Measurements from ENCODE around the gene TSACC.

TSACC gene

GRCh38 chr1:156359249-156359648, 20.9 kb downstream of the TSACC start:
- no peaks in the 10 kb centered on the region for H3K4me1 ChIP-seq (ENCODE audit: insufficient read depth, insufficient read length)
- no peak overlapping the region for H3K4me3 ChIP-seq (ENCODE audit: insufficient read length, low read depth)
- DNase-seq (ENCODE audit: low read depth, low spot score) = no peak
- H3K36me3 ChIP-seq (ENCODE audit: insufficient read depth, insufficient read length, low read length) = no peaks in the 10 kb centered on the region
- peaks cover 7% of the 10 kb centered on the region for H3K27me3 ChIP-seq (ENCODE audit: insufficient read depth, insufficient read length)
- no peak overlapping the region for H3K9ac ChIP-seq (ENCODE audit: insufficient read length, low read depth)
- TF ChIP-seq YY1 (IDR thresholded peaks at IDR 0.05; ENCODE audit: insufficient read depth, insufficient read length) (no peak), SUZ12 (IDR thresholded peaks at IDR 0.05; ENCODE audit: extremely low read depth, insufficient read depth, insufficient read length) (no peak), ZNF274 (IDR thresholded peaks at IDR 0.05; ENCODE audit: low read depth, low read length) (no peak)
- H3K9me3 ChIP-seq (ENCODE audit: insufficient read depth, low read length) = no peaks in the 10 kb centered on the region; the same call in 1 of the 2 replicates

- H3K27me3 ChIP-seq (ENCODE audit: insufficient read depth, insufficient read length) = peaks cover 7% of the 10 kb centered on the region
- no peaks in the 10 kb centered on the region for H3K4me1 ChIP-seq (ENCODE audit: insufficient read depth, insufficient read length)
- no peak overlapping the region for H3K4me3 ChIP-seq (ENCODE audit: insufficient read length, low read depth)
- H3K36me3 ChIP-seq (ENCODE audit: insufficient read depth, insufficient read length, low read length) = no peaks in the 10 kb centered on the region
- TF ChIP-seq ZNF274 (IDR thresholded peaks at IDR 0.05; ENCODE audit: low read depth, low read length) = no peak
- TF ChIP-seq SUZ12 (IDR thresholded peaks at IDR 0.05; ENCODE audit: extremely low read depth, insufficient read depth, insufficient read length) = no peak
- no peak for TF ChIP-seq YY1 (IDR thresholded peaks at IDR 0.05; ENCODE audit: insufficient read depth, insufficient read length)
- H3K9me3 ChIP-seq (ENCODE audit: insufficient read depth, low read length) = no peaks in the 10 kb centered on the region; the same call in 1 of the 2 replicates
- DNase-seq (ENCODE audit: low read depth, low spot score) = peak; percentile 46
- H3K9ac ChIP-seq (ENCODE audit: insufficient read length, low read depth) = no peak overlapping the region
These were observed 21.6 kb downstream of the TSACC start for GRCh38 chr1:156359973-156360372.

- DNase-seq (ENCODE audit: low read depth, low spot score) = no peak
- no peak for TF ChIP-seq ZNF274 (IDR thresholded peaks at IDR 0.05; ENCODE audit: low read depth, low read length)
- H3K36me3 ChIP-seq (ENCODE audit: insufficient read depth, insufficient read length, low read length) = no peaks in the 10 kb centered on the region
- no peaks in the 10 kb centered on the region for H3K9me3 ChIP-seq (ENCODE audit: insufficient read depth, low read length)
- no peak overlapping the region for H3K4me3 ChIP-seq (ENCODE audit: insufficient read length, low read depth)
- H3K4me1 ChIP-seq (ENCODE audit: insufficient read depth, insufficient read length) = no peaks in the 10 kb centered on the region
- H3K9ac ChIP-seq (ENCODE audit: insufficient read length, low read depth) = no peak overlapping the region
- peaks cover 7% of the 10 kb centered on the region for H3K27me3 ChIP-seq (ENCODE audit: insufficient read depth, insufficient read length)
These were observed 22.2 kb downstream of the TSACC start for GRCh38 chr1:156360534-156360933.

GRCh38 chr1:156365754-156366153, 27.4 kb downstream of the TSACC start:
- H3K4me1 ChIP-seq (ENCODE audit: insufficient read depth, insufficient read length) = peaks cover 15% of the 10 kb centered on the region
- no peak overlapping the region for H3K4me3 ChIP-seq (ENCODE audit: insufficient read length, low read depth)
- no peak for DNase-seq (ENCODE audit: low read depth, low spot score)
- no peak for TF ChIP-seq ZNF274 (IDR thresholded peaks at IDR 0.05; ENCODE audit: low read depth, low read length)
- no peak for TF ChIP-seq YY1 (IDR thresholded peaks at IDR 0.05; ENCODE audit: insufficient read depth, insufficient read length)
- no peak for TF ChIP-seq SUZ12 (IDR thresholded peaks at IDR 0.05; ENCODE audit: extremely low read depth, insufficient read depth, insufficient read length)
- H3K9me3 ChIP-seq (ENCODE audit: insufficient read depth, low read length) = no peaks in the 10 kb centered on the region
- no peaks in the 10 kb centered on the region for H3K36me3 ChIP-seq (ENCODE audit: insufficient read depth, insufficient read length, low read length)
- peaks cover 7% of the 10 kb centered on the region for H3K27me3 ChIP-seq (ENCODE audit: insufficient read depth, insufficient read length)
- no peak overlapping the region for H3K9ac ChIP-seq (ENCODE audit: insufficient read length, low read depth)

- no peaks in the 10 kb centered on the region for H3K9me3 ChIP-seq (ENCODE audit: insufficient read depth, low read length)
- H3K4me3 ChIP-seq (ENCODE audit: insufficient read length, low read depth) = no peak overlapping the region
- H3K36me3 ChIP-seq (ENCODE audit: insufficient read depth, insufficient read length, low read length) = no peaks in the 10 kb centered on the region
- no peak for TF ChIP-seq SUZ12 (IDR thresholded peaks at IDR 0.05; ENCODE audit: extremely low read depth, insufficient read depth, insufficient read length)
- TF ChIP-seq ZNF274 (IDR thresholded peaks at IDR 0.05; ENCODE audit: low read depth, low read length) = no peak
- TF ChIP-seq YY1 (IDR thresholded peaks at IDR 0.05; ENCODE audit: insufficient read depth, insufficient read length) = no peak
- H3K27me3 ChIP-seq (ENCODE audit: insufficient read depth, insufficient read length) = peaks cover 7% of the 10 kb centered on the region
- H3K9ac ChIP-seq (ENCODE audit: insufficient read length, low read depth) = no peak overlapping the region
- H3K4me1 ChIP-seq (ENCODE audit: insufficient read depth, insufficient read length) = peaks cover 15% of the 10 kb centered on the region
- DNase-seq (ENCODE audit: low read depth, low spot score) = no peak
These were observed 28.2 kb downstream of the TSACC start for GRCh38 chr1:156366378-156367166.

GRCh38 chr1:156367383-156368156, 29.2 kb downstream of the TSACC start:
- no peak overlapping the region for H3K4me3 ChIP-seq (ENCODE audit: insufficient read length, low read depth)
- H3K4me1 ChIP-seq (ENCODE audit: insufficient read depth, insufficient read length) = peaks cover 20% of the 10 kb centered on the region
- peaks cover 7% of the 10 kb centered on the region for H3K27me3 ChIP-seq (ENCODE audit: insufficient read depth, insufficient read length)
- no peak overlapping the region for H3K9ac ChIP-seq (ENCODE audit: insufficient read length, low read depth)
- DNase-seq (ENCODE audit: low read depth, low spot score) = no peak
- no peaks in the 10 kb centered on the region for H3K36me3 ChIP-seq (ENCODE audit: insufficient read depth, insufficient read length, low read length)
- no peaks in the 10 kb centered on the region for H3K9me3 ChIP-seq (ENCODE audit: insufficient read depth, low read length)
- TF ChIP-seq YY1 (IDR thresholded peaks at IDR 0.05; ENCODE audit: insufficient read depth, insufficient read length) = no peak
- no peak for TF ChIP-seq ZNF274 (IDR thresholded peaks at IDR 0.05; ENCODE audit: low read depth, low read length)
- TF ChIP-seq SUZ12 (IDR thresholded peaks at IDR 0.05; ENCODE audit: extremely low read depth, insufficient read depth, insufficient read length) = no peak

GRCh38 chr1:156368157-156368658, 29.9 kb downstream of the TSACC start:
- no peak overlapping the region for H3K4me3 ChIP-seq (ENCODE audit: insufficient read length, low read depth)

More at GRCh38 chr1:156368157-156368658, 29.9 kb downstream of the TSACC start:
- H3K4me1 ChIP-seq (ENCODE audit: insufficient read depth, insufficient read length) = peaks cover 20% of the 10 kb centered on the region
- H3K36me3 ChIP-seq (ENCODE audit: insufficient read depth, insufficient read length, low read length) = no peaks in the 10 kb centered on the region
- TF ChIP-seq YY1 (IDR thresholded peaks at IDR 0.05; ENCODE audit: insufficient read depth, insufficient read length) (no peak), ZNF274 (IDR thresholded peaks at IDR 0.05; ENCODE audit: low read depth, low read length) (no peak), SUZ12 (IDR thresholded peaks at IDR 0.05; ENCODE audit: extremely low read depth, insufficient read depth, insufficient read length) (no peak)
- peaks cover 7% of the 10 kb centered on the region for H3K27me3 ChIP-seq (ENCODE audit: insufficient read depth, insufficient read length)
- DNase-seq (ENCODE audit: low read depth, low spot score) = no peak
- H3K9ac ChIP-seq (ENCODE audit: insufficient read length, low read depth) = no peak overlapping the region
- H3K9me3 ChIP-seq (ENCODE audit: insufficient read depth, low read length) = no peaks in the 10 kb centered on the region

Data from NT2/D1 (cell line).